HG02852 (cell line): ENCODE data around the gene POLRMT.

ENCODE experiments used
- ATAC-seq: cut with Tn5 transposase; IDR thresholded peaks from one replicate; pipeline ENCODE4 v1.9.1; 2021; ENCODE audit warnings: mild to moderate bottlenecking, moderate library complexity; ENCODE audit not compliant: unreplicated experiment

The POLRMT gene

DNA sequence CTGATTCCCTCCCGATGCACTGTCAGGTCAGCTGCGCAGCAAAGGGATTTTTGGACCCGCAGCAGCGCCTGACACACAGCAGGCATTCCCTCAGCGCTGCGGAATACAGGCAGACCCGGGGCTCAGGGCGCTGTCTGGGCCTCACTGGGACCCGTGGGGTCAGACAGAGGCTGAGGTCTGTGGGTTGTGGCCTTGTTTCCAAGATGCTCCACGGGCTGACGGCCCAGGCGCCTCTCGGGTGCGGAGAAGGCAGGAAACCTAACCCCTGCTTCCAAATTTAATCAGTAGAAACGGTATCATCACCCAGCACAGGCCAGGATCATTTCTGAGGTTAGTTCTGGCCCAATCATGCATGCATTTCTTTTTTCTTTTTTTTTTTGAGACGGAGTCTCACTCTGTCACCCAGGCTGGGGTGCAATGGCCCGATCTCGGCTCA is 30.4 kb upstream of the POLRMT start:
- no peak for ATAC-seq

- peak; percentile 41 for ATAC-seq
These were observed 29.8 kb upstream of the POLRMT start, which contains the start of gene RNF126 for GRCh38 chr19:662962-663681. Gene RNF126 (minus strand): TSS chr19:663214. CDS start chr19:663121, 93 bp downstream.

DNA sequence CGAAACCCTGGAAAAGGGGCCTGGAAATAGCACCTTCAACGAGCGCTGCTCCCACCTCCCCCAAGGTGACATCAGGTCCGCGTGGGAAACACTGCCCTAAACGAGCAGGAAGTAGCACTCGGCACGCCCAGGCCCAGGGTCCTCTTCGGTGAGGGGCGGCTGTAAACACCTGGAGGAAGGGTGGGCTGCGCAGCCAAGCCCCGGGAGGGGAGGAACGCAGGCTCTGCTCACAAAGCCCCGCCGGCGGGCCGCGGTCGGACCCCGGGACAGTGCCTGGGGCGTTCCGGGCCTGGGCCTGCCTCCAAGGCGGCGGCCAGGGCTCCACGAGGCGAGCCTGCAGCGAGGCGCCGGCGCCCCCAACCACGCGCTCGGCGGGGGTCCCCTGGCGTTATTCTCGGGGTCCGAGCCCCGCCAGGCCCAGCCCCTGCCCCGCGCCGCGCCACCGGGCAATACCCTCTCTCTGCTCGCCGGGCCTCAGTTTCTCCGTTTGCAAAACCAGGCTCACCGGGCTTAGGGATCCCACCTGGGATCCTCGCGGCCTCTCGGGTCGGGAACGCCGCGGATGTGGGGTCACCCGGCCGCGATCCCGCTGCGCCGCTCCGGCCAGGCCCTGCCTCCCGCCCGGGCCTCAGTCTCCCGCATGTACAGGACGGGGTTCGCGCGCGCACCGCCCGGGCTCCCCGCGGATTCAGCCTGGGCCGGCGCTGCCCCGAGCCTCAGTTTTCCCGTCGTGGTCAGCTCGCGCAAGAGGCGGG is 29.0 kb upstream of the POLRMT start:
- peak; percentile 8 for ATAC-seq

DNA sequence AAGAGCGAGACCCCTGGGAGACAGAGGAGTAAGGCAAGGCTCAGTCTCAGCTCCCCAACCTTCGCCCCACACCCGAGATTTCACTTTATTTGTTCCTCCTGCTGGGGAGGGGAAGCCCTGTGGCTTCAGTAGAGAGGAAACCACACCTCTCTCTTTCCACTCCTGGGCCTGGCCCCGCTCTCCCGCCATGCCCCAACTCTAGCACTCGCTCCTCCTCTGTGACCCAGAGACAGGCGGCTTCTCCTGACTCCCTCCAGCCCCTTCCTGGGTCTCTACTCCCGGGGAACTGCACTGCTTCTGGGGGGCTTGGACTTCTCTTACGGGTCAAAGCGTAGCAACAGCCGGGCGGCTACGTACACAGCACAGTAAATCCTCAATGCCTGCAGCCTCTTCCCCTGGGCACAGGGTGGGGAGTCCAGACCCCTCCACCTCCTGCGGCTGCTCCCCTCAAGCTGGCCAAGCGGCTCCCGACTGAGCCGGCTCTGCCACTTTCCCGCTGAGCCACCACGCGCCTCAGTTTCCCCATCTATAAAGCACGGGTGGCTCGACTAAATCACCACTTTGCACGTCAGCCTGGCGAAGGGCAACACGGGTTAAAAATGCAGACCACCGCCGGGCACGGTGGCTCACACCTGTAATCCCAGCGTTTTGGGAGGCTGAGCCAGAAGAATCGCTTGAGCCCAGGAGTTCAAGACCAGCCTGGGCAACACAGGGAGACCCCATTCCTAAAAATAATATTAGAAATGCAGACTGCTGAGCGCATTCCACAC is 28.3 kb upstream of the POLRMT start:
- no peak for ATAC-seq

- no peak for ATAC-seq
These were observed 27.6 kb upstream of the POLRMT start for GRCh38 chr19:660793-661426.

DNA sequence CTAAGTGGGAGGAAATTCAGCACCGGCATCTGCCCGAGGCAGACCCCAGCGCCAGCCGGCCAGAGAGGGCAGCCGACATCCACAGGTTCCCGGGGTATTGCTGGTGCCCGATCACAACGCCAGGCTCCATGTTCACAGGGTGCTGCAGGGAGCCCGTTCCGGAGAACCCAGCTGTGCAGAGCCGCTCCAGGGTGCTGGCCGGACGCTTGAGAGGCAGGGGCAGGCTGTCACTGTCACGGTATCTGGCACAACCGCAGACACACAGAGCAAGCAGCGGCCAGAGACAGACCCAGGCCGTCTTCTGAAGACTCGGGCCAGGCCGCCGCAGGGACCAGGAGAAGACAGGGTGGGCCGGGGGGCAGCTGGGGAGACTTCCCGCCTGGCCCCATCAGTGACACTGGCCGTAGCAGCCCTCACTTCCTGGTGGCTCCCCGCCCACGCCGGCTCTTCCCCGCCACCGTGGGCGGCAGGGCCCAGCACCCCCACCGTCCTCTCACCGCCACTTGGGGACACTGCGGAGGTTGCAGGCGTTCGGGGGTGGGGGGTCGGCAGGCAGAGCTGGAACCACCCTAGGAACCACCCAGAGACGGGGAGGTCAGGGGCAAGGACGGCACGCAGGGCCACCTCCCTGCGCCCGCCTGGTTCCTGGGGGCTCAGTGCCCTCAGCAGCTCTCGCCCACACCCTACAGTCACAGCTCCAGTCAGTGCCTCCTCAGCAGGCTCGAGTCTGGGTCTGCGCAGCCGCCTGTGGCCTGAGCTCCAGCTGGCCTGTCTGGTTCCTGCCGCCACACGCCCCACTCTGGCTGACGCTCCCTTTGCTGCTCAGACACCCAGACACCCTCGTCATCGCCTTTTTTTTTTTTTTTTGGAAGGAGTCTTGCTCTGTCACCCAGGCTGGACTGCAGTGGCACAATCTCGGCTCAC is 25.8 kb upstream of the POLRMT start:
- ATAC-seq = no peak

GRCh38 chr19:658059-658839 is 24.9 kb upstream of the POLRMT start:
- ATAC-seq = no peak

GRCh38 chr19:657611-658010 is 24.3 kb upstream of the POLRMT start:
- no peak for ATAC-seq

DNA sequence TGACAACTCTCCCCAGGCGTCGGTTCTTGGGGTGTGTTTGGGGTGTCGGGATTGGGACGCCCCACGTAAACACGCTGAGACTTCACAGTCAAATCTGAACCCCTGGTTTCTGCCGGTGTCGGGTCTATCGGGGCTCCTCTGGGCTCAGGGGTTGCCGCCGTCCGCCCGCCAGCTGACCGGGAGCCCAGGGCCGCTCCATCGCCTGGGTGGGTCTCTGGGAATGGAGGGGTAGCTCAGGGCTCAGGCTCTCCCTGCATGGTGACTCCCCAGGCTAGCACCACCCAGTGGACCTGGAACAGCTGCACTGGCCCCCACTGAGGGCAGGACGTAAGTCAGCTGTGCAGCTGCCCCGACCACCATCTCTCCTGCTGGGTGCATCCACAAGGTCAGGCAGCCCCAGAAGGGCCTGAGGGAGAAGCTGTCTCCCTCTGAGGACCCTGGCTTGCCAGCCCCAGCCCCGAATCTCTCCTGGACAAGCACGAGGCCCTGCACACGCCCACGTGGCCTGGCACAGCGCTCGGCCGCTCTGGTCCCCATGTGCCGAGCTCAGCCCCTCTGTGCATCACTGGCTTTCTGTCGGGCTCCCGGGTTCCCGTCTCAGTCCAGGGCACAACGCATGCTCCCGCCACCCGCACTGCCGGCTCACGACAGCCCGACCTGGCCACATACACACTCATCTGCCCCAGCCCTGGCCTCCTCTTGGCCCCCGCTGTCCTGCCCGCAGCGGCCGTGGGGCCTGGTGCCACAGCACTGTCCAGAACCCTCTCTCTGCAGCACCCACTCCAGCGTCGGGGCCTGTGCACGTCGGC is 23.6 kb upstream of the POLRMT start:
- ATAC-seq = no peak

DNA sequence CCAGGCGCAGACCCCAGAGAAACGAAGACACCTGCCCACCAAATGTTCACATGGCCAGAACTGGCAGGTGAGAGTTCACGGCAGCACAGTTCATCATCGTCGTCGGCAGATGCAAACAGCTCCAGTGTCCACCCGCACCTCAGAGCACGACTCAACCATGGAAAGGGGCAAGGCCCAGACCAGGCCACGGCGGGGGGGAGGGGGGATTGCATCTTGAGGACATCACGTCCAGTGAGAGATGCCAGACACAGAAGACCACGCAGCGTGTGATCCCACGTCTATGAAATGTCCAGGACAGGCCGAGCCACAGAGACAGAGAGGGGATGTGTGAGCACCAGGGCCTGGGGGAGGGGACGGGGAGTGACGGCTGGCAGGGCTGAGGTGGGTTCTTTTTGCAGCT is 22.4 kb upstream of the POLRMT start:
- ATAC-seq = no peak

DNA sequence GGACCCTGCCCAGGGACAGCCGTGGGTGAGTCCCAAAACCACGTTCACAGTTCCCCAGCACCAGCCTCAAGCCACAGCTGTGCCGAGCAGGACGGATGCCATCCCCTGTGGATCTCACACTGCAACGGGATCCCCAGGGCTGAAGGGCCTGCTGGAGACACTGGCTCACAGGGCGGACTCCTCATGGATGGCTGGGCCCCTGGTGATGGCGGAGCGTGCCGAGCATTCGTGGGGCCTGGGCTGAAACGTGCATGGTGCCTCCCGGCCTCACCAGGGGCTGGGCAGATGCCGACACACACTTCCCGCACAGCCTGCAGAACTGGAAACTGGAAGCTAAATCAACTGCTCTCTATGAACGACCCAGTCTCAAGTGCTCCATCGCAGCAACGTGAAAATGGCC is 20.1 kb upstream of the POLRMT start:
- no peak for ATAC-seq

DNA sequence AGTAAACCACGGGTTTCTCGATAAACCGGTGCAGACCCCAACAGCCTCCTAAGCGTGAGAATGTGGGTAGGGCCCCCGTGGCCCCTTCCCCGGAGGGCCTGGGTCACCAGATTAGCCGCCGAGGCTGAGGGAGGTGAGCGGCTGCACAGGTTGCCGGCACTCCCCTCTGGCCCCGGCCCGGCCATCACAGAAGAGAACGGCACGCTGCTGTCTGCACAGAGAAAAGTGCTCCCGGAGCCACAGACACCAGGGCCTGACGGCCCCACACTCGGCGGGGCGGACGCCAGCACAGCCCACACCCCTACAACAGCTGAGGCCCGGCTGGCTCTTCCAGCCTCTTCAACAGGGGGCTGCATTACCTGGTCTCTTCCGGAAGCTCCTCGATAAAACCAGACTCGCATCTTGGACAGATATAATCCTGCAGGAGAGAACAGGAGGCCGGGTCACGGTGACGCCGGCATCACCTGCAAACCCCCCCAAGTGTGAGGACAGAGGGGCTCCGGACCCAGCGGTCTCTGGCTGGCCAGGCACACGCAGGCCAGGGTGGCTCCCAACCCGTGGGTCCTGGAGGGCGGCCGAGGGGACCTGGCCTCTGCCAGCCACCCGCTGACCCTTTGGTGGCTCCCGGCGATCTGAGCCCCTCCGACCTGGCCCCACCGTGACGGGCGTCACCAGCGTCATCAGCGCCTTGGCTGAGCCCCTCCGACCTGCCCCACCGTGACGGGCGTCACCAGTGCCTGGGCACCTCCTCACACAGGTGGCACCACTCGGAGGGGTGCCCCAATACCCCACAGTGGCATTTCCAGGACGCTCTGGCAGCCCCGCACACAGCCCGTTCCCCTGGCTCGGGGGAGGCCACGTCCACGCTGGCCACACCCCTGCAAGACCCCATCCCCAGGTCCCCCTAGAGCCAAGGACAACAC is 19.4 kb upstream of the POLRMT start:
- no peak for ATAC-seq

- no peak for ATAC-seq
These were observed 18.7 kb upstream of the POLRMT start for GRCh38 chr19:651991-652390.

- ATAC-seq = no peak
These were observed 17.9 kb upstream of the POLRMT start for GRCh38 chr19:651114-651818.

GRCh38 chr19:650121-650520 is 16.8 kb upstream of the POLRMT start:
- ATAC-seq = no peak

GRCh38 chr19:648904-649801 is 15.8 kb upstream of the POLRMT start:
- ATAC-seq = no peak
